NCI-H2081 treated with DMSO at 0.1 percent for 48 hours (cell line): ENCODE results near the gene DVL1.
"Not testable (repeated sequence)": the region's sequence is repeated elsewhere in the genome, so short reads cannot be mapped to it uniquely, and the experiment has no call there.

Experiments used
- DNase-seq: peaks from one replicate; lab custom pipeline; 2025; lab: John Stamatoyannopoulos, UW

DVL1 gene

GRCh38 chr1:1373051-1373814 lies 24.0 kb upstream of the DVL1 start:
- DNase-seq: no peak

DNA sequence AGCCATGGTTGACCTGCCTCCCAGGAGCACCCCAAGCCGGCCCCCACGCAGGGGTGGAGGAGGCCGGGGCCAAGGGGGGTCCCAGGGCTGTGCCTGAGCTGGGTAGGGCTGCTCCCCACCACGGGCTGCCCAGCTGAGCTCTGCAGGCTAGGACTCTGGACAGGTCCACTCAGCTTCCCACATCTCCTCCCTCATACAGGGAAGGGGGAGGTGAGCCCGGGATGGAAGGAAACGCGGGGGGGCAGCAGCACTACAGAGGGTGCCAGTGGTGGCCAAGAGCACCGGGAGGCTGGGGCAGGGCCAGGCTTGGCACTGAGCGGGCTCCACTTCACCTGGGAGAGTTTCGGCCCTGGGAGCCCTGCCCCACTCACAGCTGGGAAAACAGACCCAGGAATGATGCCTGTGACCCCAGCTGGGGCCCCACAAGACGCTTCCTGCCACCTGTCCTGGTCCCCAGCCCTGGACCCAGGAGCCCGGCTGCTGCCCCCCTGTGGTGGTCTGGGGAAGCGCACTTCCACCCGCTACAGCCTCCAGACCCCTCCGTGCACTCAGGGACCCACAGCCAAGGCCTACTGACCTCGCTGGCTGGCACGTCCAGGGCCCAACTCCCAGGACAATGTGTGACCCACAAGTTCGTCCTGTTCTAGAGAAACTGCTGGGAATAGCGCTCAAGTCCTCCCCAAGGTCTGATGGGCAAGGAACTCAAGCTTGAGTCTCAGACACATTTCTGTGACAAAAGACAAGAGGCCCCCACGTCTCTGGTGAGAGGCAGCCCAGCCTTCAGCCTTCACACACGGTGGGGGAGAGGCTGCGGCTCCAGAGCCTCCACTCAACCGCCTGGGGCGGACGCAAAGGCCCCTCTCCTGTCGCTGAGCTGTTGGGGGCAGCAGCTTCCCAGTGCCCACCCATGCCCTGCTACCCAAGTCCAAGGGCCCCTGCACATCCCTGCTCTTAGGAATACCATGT lies 22.8 kb upstream of the DVL1 start:
- DNase-seq: peak; percentile 55

DNA sequence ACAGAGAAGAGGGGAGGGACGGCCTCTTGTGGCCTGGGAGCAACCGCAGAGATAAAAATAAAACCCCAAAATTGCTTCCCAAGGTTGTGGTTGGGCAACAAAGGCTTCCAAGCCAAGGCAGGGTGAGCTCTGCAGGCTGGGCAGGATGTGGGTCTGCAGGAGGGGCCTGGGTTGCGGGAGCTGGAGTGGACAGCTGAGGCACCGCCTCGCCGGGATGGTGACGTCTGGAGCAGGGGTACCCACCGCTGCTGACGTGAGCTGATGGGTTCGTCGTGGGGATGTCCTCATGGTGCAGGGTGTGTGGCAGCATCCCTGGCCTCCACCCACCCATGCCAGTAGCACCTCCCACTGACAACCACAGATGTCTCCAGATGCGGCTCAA lies 22.1 kb upstream of the DVL1 start:
- no peak for DNase-seq

- DNase-seq: no peak
Measured at GRCh38 chr1:1370771-1371300, 21.6 kb upstream of the DVL1 start.

DNA sequence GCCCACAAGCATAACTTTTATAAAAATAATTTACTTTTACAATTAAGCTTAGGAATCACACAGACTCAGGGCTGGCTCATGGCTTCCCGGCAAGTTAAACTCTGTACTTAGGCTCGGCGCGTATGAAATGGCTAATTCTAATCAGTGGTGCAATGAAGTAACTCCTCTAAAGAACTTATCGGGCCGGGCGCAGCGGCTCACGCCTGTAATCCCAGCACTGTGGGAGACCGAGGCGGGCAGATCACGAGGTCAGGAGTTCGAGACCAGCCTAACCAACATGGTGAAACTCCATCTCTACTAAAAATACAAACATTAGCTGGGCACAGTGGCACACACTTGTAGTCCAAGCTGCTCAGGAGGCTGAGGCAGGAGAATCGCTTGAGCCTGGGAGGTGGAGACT lies 20.9 kb upstream of the DVL1 start:
- not testable (repeated sequence) for DNase-seq

GRCh38 chr1:1367315-1367714 lies 18.1 kb upstream of the DVL1 start:
- no peak for DNase-seq

DNA sequence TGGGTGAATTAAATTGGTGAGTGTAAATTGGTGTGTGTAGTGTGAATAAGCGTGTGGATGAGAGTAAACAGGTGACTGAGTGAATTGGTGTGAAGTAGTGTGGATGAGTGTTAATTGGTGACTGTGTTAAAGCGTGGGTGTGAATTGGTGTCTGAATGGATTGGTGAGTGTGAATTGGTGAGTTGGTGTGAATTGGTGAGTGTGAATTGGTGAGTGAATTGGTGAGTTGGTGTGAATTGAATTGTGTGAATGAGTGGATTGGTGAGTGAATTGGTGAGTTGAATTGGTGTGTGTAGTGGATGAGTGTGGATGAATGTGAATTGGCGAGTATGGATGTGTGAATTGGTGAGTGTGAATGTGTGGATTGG lies 17.5 kb upstream of the DVL1 start:
- no peak for DNase-seq

DNA sequence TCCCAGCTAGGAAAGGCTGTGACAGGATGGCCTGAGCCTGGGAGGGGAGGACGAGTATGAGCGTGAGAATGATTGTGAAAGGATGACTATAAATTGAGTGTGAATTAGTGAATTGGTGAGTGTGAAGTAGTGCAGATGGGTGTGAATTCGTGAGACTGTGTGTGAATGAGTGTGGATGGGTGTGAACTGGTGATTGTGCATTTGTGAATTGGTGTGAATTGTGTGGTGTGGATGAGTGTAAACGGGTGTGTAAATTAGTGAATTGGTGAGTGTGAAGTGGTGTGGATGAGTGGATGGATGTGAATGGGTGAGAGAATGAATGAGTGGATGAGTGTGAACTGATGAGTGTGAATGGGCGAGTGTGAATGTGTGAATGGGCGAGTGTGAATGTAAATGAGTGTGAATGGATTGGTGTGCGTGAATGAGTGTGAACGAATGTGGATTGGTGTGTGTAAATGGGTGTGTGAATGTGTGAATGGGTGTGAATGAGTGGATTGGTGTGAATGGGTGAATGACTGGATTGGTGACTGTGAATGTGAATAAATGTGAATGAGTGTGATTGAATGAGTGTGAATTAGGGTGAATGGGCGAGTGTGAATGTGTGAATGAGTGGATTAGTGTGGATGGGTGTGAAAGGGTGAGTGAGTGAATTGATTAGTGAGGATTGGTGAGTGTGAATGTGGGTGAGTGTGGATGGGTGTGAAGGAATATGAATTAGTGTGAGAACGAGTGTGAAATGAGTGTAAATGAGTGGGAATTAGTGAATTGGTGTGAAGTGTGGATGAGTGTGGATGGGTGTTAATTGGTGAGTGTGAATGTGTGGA lies 16.9 kb upstream of the DVL1 start:
- no peak for DNase-seq

DNA sequence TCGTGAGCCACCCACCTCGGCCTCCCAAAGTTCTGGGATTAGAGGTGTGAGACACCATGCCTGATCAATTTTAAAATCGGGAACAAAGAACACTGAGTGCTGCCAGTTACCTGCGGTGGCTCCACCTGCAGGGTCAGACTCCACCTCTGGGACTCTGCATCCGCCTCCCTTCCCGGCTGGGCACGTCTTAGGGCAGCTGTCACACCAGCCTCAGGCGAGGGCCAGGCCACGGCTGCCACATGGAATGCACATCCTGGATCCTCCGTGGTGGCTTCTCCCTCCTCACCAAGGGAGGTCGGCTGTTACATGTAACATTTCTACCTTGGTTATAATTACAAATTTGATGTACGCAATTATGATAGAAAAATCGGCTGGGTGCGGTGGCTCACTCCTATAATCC lies 15.0 kb upstream of the DVL1 start:
- no peak for DNase-seq

- no peak for DNase-seq
Measured at GRCh38 chr1:1361982-1362423, 12.8 kb upstream of the DVL1 start.

DNA sequence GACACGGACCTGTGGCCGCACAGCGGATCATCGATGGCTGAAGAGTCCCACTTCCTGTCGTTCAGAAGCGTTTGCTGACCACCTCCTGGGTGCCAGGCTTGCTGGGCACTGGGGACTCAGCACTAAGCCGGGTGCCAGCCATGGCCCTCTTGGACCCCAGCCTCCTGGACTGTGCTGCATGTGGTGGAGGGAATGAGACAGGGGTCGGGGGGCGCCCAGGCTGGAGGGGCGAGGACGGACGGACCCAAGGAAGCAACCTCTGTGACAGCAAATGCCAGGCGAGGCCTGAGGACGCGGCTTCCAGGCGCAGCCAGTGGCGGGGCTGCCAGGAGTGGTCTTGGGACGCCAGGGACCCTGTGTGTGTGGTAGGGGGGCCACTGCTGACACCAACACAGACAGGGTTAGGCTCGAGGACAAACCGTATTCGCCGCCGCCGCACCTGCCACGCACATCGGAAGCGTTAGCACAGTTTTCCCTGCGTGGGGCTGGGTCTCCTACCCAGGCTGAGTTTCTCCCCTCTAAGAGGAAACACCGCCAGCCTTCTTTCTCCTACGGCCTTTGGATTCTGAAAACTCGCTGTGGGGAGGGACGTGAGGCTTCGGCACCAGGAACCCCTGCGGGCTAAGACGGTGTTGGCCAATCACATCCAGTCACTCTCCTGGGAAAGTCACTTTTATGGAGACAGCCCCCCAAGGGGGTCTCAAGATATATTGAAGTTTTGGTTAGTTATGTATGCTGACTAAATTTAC lies 12.2 kb upstream of the DVL1 start:
- DNase-seq: no peak

DNA sequence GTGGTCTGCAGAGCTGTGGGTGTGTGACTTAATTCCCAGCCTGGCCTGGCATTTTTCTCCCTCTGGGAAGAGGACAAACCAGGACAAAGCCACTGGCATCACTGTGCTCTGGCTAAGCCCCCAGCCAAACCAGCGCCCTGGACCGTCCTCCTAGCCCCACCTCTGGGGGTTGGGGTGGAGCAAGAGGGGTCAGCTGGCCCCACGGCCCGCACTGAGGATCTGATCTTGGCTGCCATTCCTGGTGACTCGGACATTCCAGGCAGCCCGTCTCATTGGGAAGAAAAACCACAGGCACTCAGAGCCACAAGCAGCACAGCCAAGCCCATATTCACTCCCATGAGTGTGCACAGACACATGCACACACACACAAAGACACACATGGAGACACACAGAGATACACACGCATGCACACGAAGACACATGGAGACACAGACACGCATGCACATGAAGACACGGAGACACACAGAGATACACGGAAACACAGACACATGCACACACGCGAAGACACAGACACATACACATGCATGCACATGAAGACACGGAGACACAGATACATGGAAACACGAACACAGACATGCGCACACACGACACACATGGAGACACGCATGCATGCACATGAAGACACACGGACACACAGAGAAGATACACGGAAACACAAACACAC lies 11.4 kb upstream of the DVL1 start:
- DNase-seq: no peak

DNA sequence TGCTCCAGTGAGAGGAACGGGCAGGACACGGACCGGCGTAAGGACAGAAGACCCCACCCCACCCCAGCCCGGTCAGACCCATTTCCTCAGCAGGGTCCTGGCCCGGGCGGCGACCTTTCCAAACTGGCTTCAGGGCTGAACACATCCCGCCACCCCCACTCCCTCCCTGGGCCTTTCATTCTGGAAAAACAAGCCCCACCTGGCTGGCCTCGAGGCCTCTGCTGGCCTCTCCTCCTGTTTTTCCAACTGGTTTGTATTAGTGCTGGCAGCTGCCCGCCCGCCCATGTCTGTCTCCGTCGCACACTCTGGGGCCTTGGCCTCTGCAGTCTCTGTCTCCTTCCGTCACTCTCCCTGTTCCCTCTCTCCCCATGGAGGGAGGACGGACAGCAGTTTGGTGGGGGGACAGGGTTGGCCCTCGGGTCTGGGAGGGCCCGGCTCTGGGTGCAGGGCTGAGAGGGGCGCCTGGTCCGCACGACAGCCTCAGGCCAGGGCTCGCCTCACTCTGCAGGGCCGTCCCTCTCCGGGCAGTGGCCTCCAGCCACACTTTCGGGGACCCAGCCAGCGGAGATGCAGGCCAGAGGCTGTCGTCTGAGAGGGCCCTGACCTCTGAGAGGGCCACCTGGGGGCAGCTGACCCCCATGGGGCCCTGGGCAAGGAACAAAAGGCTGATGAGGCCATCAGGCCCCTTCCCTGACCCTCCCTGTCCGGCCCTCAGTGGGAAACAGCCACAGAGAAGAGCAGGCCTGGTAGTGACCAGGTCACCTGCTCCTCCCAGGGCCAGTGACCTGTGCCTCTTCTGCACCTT lies 10.6 kb upstream of the DVL1 start:
- no peak for DNase-seq

DNA sequence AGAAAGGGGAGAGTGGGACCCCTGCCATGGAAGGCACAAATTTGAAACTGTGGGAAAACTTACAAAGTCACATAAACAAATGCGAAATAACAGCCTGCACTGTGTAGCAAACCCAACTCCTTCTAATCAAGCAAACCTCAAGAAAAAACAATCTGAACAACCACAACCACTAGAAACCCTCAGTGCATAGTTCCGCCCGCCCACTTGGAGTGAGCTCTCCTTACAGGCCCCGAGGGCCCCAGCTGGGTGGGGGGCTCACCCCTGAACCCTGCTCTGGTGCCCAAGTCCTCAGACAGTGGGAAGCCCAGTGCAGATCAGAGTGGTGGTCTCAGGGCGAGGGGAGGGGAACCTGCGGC lies 10.1 kb upstream of the DVL1 start:
- DNase-seq: no peak

GRCh38 chr1:1358433-1359271 lies 9.4 kb upstream of the DVL1 start, which contains the start of gene MXRA8:
MXRA8 (minus strand) TSS chr1:1358555; CDS start chr1:1358504, 51 bp downstream.
- DNase-seq: no peak

GRCh38 chr1:1357871-1358432 lies 8.7 kb upstream of the DVL1 start:
- no peak for DNase-seq

DNA sequence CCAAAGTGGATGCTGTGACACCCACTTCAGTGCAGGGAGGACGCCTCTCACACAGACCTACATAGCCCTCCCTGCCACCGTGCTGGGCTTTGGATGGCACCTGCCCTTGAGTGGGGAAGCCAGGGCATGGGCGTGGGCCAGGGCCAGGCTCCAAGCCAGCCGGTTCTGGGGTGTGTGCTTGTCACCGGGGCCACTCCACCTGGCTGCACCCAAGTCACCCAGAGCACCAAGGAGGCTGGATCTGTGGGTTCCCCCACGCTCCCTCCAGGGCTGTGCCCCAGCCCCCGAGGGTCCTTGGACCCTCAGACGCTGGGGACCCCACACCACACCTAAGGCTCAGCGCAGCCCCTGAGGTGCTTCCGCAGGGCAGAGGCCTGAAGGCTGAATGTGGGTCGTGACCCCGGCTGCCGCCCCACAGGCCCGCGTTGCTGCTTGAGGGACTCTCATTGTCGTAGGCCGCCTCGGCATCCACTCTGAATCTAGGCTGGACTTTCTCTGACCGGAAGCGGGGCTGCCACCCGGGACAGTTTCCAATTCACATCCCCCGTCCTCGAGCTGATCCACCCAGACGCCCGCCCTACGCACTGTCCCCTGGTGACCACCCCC lies 7.7 kb upstream of the DVL1 start:
- DNase-seq: no peak

DNA sequence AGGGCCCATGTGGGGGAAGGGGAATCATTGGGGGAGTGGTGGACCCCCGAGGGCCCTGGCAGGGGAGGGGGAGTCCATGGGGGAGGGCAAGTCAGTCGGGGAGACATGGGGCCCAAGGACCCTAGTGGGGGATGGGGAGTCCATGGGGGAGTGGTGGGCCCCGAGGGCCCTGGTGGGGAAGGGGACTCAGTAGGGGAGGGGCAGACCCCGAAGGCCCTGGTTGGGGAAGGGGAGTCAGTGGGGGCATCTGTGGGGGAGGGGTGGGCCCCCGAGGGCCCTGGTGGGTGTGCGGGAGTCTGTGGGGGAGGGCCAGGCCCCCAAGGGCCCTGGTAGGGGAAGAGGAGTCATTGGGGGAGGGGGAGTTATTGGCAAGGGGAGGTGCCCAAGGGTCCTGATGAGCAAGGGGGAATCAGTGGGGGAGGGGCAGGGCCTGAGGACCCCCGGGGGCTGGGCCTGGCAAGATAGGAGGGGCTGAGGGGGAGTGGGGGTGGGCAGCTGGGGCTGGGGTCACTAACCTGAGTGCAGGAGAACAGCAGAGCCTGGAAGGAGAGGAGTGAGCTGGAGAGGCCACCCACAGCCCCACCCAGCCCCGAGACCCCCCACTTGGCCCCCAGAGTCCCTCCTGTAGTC lies 7.1 kb upstream of the DVL1 start:
- no peak for DNase-seq
